PC-3 (cell line): ENCODE data around the gene PREPL. TPM values are rescaled to one million over a fixed set of nuclear protein-coding genes. Genes with fewer than 3 reads are reported as not detected.

Source experiments
- ATAC-seq: fragments of 200-7000 bp; cut with Tn5 transposase; 2 replicates; pipeline ENCODE4 v1.9.1; 2020; ENCODE audit warnings: mild to moderate bottlenecking, moderate library complexity
- BruUV-seq: library from RNA; stranded (reverse); fragments of 400-500 nt; replicated peaks from 2 replicates; lab custom pipeline; 2021; lab: Mats Ljungman, UMichigan
- CTCF ChIA-PET: fragments of 300-600 bp; sonication (Branson Sonifier 250); formaldehyde crosslinking; loops from one replicate; lab custom pipeline; 2022; ENCODE audit warnings: antibody characterized with exemption; lab: Charles Lee
- POLR2A ChIA-PET: fragments of 300-600 bp; sonication (Branson Sonifier 250); formaldehyde crosslinking; loops from one replicate; lab custom pipeline; 2022; ENCODE audit warnings: antibody characterized with exemption; ENCODE audit not compliant: unreplicated experiment; lab: Charles Lee
- DNase-seq: peaks from one replicate; pipeline ENCODE4 v3.0.0-alpha.2; 2015
- H2AFZ ChIP-seq: fragments of 300-600 bp; sonication (generic); 2 replicates; pipeline ENCODE4 v1.6.0; 2016; ENCODE audit warnings: antibody characterized with exemption, low read length
- H3F3A ChIP-seq: fragments of 300-600 bp; sonication (generic); one replicate; pipeline ENCODE4 v1.6.0; 2017; ENCODE audit warnings: antibody characterized with exemption, low read length, control low read depth, mild to moderate bottlenecking; ENCODE audit not compliant: unreplicated experiment
- H3K27ac ChIP-seq: fragments of 300-600 bp; sonication (generic); 2 replicates; pipeline ENCODE4 v1.5.1; 2016; ENCODE audit warnings: mild to moderate bottlenecking, low read length
- H3K27me3 ChIP-seq: fragments of 300-600 bp; sonication (generic); 2 replicates; pipeline ENCODE4 v1.6.1; 2016; ENCODE audit warnings: low read length, mixed read lengths
- H3K36me3 ChIP-seq: fragments of 300-600 bp; sonication (generic); 2 replicates; pipeline ENCODE4 v1.6.1; 2016; ENCODE audit warnings: low read depth, mixed run types, low read length, mixed read lengths
- H3K4me1 ChIP-seq: fragments of 300-600 bp; sonication (generic); 2 replicates; pipeline ENCODE4 v1.5.1; 2016; ENCODE audit warnings: low read length; ENCODE audit not compliant: insufficient read depth
- H3K4me2 ChIP-seq: fragments of 300-600 bp; sonication (generic); 2 replicates; pipeline ENCODE4 v1.6.0; 2016; ENCODE audit warnings: low read length
- H3K4me3 ChIP-seq: fragments of 300-600 bp; sonication (generic); 2 replicates; pipeline ENCODE4 v1.5.1; 2016; ENCODE audit warnings: mild to moderate bottlenecking, low read length, mixed read lengths
- H3K79me2 ChIP-seq: fragments of 300-600 bp; sonication (generic); 2 replicates; pipeline ENCODE4 v1.6.1; 2017; ENCODE audit warnings: low read length, mixed read lengths
- H3K9ac ChIP-seq: fragments of 300-600 bp; sonication (generic); 2 replicates; pipeline ENCODE4 v1.6.0; 2016; ENCODE audit warnings: mild to moderate bottlenecking, low read length
- H3K9me2 ChIP-seq: fragments of 300-600 bp; sonication (generic); replicated peaks from 2 replicates; pipeline ENCODE4 v1.6.1; 2016; ENCODE audit warnings: mixed run types, low read length, mixed read lengths
- H3K9me3 ChIP-seq: fragments of 300-600 bp; sonication (generic); 2 replicates; pipeline ENCODE4 v1.6.1; 2016; ENCODE audit warnings: low read length, mixed read lengths
- H4K20me1 ChIP-seq: fragments of 300-600 bp; sonication (generic); 2 replicates; pipeline ENCODE4 v1.6.1; 2016; ENCODE audit warnings: low read length, mixed read lengths
- CTCF ChIP-seq: fragments of 300-600 bp; sonication (generic); conservative IDR thresholded peaks from 2 replicates; pipeline ENCODE4 v1.5.1; 2017; ENCODE audit warnings: antibody characterized with exemption, low read depth, mild to moderate bottlenecking, low read length
- EZH2 ChIP-seq: fragments of 300-600 bp; sonication (generic); IDR thresholded peaks from one replicate; pipeline ENCODE4 v1.6.1; 2017; ENCODE audit warnings: antibody characterized with exemption, mild to moderate bottlenecking, low read length; ENCODE audit not compliant: unreplicated experiment
- EZH2phosphoT487 ChIP-seq: fragments of 300-600 bp; sonication (generic); IDR thresholded peaks from 2 replicates; pipeline ENCODE4 v1.6.1; 2018; ENCODE audit warnings: mild to moderate bottlenecking, antibody characterized with exemption, low read length, borderline replicate concordance
- intact Hi-C: fragments of 100-400 bp; cut with micrococcal nuclease; formaldehyde crosslinking; loops from 2 replicates; pipeline ENCODE4 v1.9.0; 2023
- total RNA-seq: library from RNA; depleted of rRNA; stranded (reverse); fragments of >200 nt; gene quantifications from 2 replicates; pipeline ENCODE4 v1.2.3, GENCODE V29; 2014

The PREPL gene
- total RNA-seq, 1 experiment from 2014 or later: 36.2 TPM

- Histone ChIP-seq H3K36me3 (no peaks in the 10 kb centered on the region), H3K9ac (peak overlapping the region; percentile 95), H3K27me3 (no peaks in the 10 kb centered on the region), H3K9me3 (no peaks in the 10 kb centered on the region), H3K4me2 (peak overlapping the region; percentile 93), H3K27ac (peak overlapping the region; percentile 88), H3F3A (no peaks in the 10 kb centered on the region), H2AFZ (peak overlapping the region; percentile 92), H3K79me2 (peaks cover 70% of the 10 kb centered on the region), H3K9me2 (no peaks in the 10 kb centered on the region; the same call in 1 of the 2 replicates), H4K20me1 (peaks cover 6% of the 10 kb centered on the region; the same call in 1 of the 2 replicates), H3K4me1 (peaks cover 26% of the 10 kb centered on the region), H3K4me3 (peak overlapping the region; percentile 94)
- ChIA-PET POLR2A (interaction anchor here (0.5 to 1.5 kb wide), 3 partner anchors 71 to 244 kb away, joined by 3 to 5 read pairs (median 3); no protein-coding TSS in a partner anchor), CTCF (interaction anchor here (0.5 kb wide), 1 partner anchor 592 kb away, joined by 3 read pairs; no protein-coding TSS in a partner anchor)
- peak; percentile 52 for DNase-seq
- ATAC-seq: peak; percentile 43
- intact Hi-C loops: loop anchor here (5.0 kb wide), 1 partner anchor 190 kb away; no protein-coding TSS in a partner anchor
- TF ChIP-seq EZH2phosphoT487 (no peak), EZH2 (no peak), CTCF (no peak)
- TSS peak; percentile 30 for BruUV-seq
These were observed 1.1 kb upstream of the PREPL start for GRCh38 chr2:44362207-44363015.

- POLR2A ChIA-PET: no interaction called here
These were observed 455 bp downstream of the PREPL start for GRCh38 chr2:44360749-44361329.

More at GRCh38 chr2:44360749-44361329, 455 bp downstream of the PREPL start:
- H3F3A ChIP-seq: no peaks in the 10 kb centered on the region
- TF ChIP-seq EZH2phosphoT487: no peak
- TF ChIP-seq CTCF: no peak
- TF ChIP-seq EZH2: no peak
- H3K4me1 ChIP-seq: peaks cover 26% of the 10 kb centered on the region
- peaks cover 69% of the 10 kb centered on the region for H3K79me2 ChIP-seq
- H3K27ac ChIP-seq: peak overlapping the region; percentile 88
- peaks cover 9% of the 10 kb centered on the region; the same call in 1 of the 2 replicates for H4K20me1 ChIP-seq
- H3K9ac ChIP-seq: peak overlapping the region; percentile 95
- ATAC-seq: peak; percentile 5
- H3K36me3 ChIP-seq: no peaks in the 10 kb centered on the region
- H2AFZ ChIP-seq: peak overlapping the region; percentile 92
- CTCF ChIA-PET: no interaction called here
- intact Hi-C loops: loop anchor here (5.0 kb wide), 1 partner anchor 189 kb away; no protein-coding TSS in a partner anchor
- no peaks in the 10 kb centered on the region for H3K9me3 ChIP-seq
- peak overlapping the region; percentile 93 for H3K4me2 ChIP-seq
- BruUV-seq: TSS peak; percentile 55
- no peaks in the 10 kb centered on the region for H3K27me3 ChIP-seq
- H3K4me3 ChIP-seq: peak overlapping the region; percentile 94
- no peaks in the 10 kb centered on the region for H3K9me2 ChIP-seq
- DNase-seq: peak; percentile 18
